22Rv1 (cell line): ENCODE data around the gene TRIM3.

ENCODE experiments used
- H3K27ac ChIP-seq: fragments of 450-650 bp; 2 replicates; pipeline ENCODE4 v1.5.1; 2017
- ZFX ChIP-seq: fragments of 450-650 bp; IDR thresholded peaks from 2 replicates; pipeline ENCODE4 v1.6.1; 2017; ENCODE audit warnings: antibody characterized with exemption, borderline replicate concordance
- TF ChIP-seq, protein P1 (sequence below): fragments of 450-650 bp; IDR thresholded peaks from 2 replicates; pipeline ENCODE4 v1.5.1; 2017; ENCODE audit warnings: mild to moderate bottlenecking

TRIM3 gene

DNA sequence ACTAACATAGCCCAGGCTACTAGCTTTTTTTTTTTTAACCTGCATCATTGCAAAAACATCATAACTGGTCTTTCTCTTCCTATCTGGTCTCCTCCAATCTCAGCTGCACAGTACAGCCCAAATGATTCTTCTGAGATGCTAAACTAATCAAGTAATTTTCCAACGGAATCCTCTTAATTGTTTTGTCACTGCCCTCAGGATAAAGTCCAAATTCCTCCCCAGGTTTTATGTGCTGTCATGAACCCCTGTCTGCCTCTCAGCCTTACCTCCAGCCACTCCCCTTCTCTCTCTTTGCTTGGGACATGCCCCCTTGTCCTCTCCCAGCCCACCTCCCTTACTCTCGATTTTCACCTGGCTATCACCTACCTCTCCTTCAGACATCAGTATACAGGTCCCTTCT lies 67.4 kb downstream of the TRIM3 start:
- no peak overlapping the region for H3K27ac ChIP-seq
- TF ChIP-seq ZFX: no peak
- TF ChIP-seq, protein P1, sequence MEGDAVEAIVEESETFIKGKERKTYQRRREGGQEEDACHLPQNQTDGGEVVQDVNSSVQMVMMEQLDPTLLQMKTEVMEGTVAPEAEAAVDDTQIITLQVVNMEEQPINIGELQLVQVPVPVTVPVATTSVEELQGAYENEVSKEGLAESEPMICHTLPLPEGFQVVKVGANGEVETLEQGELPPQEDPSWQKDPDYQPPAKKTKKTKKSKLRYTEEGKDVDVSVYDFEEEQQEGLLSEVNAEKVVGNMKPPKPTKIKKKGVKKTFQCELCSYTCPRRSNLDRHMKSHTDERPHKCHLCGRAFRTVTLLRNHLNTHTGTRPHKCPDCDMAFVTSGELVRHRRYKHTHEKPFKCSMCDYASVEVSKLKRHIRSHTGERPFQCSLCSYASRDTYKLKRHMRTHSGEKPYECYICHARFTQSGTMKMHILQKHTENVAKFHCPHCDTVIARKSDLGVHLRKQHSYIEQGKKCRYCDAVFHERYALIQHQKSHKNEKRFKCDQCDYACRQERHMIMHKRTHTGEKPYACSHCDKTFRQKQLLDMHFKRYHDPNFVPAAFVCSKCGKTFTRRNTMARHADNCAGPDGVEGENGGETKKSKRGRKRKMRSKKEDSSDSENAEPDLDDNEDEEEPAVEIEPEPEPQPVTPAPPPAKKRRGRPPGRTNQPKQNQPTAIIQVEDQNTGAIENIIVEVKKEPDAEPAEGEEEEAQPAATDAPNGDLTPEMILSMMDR: no peak

- no peak for TF ChIP-seq ZFX
- TF ChIP-seq, protein P1: no peak
These were observed 67.9 kb downstream of the TRIM3 start for GRCh38 chr11:6405846-6406245.

DNA sequence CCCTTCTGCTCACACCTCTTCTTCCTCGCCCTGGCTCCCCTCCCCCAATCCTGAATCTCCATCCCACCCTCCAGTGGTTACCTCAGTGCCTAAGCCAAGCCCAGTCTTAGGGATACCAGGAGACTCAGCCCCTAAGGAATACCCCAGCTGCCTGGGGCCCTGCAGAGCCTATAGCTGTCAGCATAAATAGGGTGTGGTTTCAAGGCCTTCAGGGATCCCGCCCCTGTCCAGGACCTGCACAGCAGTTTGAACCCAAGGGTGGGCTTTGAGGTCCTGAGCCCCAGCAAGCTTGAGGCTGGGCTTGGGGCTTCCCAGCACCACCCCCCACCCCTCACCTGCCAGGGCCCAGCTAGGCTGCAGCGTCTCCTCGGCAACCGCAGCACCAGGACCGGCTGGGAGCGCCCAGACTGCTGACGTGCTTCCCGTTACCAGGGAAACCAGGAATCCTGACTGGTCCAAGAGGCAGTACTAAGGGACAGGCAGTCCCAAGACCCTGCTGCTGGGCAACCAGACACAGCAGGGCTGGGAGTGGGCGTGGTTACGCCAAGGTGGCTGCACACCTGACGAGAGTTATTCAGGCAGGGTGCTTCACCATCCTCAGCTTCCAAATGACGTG lies 68.6 kb downstream of the TRIM3 start:
- no peak overlapping the region for H3K27ac ChIP-seq
- TF ChIP-seq, protein P1: no peak
- TF ChIP-seq ZFX: no peak

More at GRCh38 chr11:6405846-6406245, 67.9 kb downstream of the TRIM3 start:
- H3K27ac ChIP-seq: no peak overlapping the region

DNA sequence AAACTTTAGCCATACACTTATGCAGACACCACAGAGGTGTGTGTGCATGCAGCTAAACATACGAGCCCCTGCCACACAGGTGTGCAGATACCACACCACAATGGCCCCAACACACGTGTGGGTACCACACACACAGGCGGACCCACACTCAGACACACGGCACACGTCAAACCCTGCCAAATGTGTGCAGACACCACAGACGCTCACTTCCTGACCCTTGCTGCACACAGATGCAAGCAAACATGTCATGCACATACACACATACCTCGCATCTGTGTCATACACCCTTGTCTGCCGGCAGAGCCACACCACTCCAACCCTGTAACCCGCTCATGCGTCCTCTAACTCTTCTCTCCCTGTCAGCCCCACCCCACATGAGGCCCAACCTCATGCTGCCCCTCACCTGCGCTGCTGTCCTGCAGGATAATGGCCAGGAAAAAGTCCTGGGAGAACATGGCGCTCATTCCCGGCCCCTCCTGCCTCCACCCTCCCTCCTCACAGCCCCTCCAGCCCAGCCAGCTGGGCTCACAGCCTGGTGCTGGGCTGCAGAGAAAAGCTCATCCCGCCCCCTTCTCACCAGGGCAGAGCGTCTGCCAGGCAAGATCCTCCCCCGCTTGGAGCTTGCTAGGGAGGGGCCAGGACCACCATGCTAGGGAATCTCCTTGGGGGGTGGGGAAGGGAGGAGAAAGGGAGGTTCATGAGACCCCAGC lies 69.2 kb downstream of the TRIM3 start:
- H3K27ac ChIP-seq: no peak overlapping the region
- TF ChIP-seq ZFX: no peak
- TF ChIP-seq, protein P1: no peak

GRCh38 chr11:6403539-6403938 lies 70.2 kb downstream of the TRIM3 start:
- no peak for TF ChIP-seq ZFX
- TF ChIP-seq, protein P1: no peak
- no peak overlapping the region for H3K27ac ChIP-seq

- no peak for TF ChIP-seq ZFX
- TF ChIP-seq, protein P1: no peak
- H3K27ac ChIP-seq: no peak overlapping the region
These were observed 71.2 kb downstream of the TRIM3 start for GRCh38 chr11:6402561-6402981.

DNA sequence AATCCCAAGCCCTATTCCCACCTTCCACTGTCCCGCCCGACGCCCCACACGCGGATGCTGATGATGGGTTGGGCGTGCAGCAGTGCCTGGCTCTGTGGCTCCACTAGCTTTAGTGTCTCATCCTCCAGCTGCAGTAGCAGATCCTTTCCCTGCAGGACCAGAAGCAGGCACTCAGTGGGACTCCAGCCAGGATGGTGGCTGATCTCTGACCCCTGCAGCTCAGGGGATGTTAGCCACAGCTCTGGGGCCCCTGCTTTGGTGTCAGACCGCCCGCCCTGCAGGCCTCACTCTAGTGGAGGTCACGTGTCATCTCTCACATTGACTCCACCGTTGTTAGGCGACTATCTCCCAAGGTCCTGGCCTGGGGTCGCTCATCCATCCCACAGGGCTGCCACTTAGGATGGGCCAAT lies 71.7 kb downstream of the TRIM3 start:
- TF ChIP-seq, protein P1: no peak
- TF ChIP-seq ZFX: no peak
- no peak overlapping the region for H3K27ac ChIP-seq
